ENCODE data around the gene RGCC.

RGCC gene

DNA sequence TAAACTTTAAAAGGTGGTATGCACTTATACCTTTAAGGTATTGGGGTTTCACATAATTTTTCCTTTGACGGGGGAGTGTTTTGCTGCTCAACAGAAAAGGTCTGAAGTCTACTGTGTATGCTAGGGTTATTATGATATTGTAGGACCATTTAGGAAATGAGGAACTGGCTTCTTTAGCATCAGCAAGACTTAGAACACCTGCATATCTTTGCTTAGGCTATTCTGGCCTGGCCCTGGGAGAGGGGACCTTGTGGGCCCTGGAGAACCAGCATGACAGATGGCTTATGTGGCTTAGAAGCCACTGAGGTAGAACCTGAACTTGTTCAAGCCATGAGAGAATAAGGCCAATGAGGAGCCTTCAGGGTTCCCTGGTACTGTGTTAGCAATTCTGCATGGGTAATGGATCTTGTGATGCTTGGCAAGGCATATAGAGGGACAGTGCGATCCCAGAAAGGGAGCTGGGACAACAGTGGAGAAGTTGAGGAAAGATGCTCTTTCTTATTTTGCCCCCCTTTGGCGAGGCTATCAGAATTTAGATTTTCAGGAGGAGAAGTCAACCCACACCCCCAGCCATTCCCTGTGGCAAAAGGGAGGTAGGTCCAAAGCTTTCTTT is 4.3 kb downstream of the RGCC start:
- Histone ChIP-seq H3K27me3 (ENCODE audit: control insufficient read depth, insufficient read depth, low read length) (peaks cover 21% of the 10 kb centered on the region), H3K9me3 (ENCODE audit: control insufficient read depth, insufficient read depth, low read length) (no peaks in the 10 kb centered on the region), H3K27ac (ENCODE audit: low read length) (no peak overlapping the region), H3K4me3 (ENCODE audit: low read length) (no peak overlapping the region), H3K4me1 (ENCODE audit: control insufficient read depth, insufficient read depth, low read length) (no peaks in the 10 kb centered on the region), H3K36me3 (ENCODE audit: control insufficient read depth, insufficient read depth, low read length) (no peaks in the 10 kb centered on the region)
- DNase-seq (ENCODE audit: low read depth, low spot score), result no peak
- WGBS (ENCODE audit: insufficient coverage, insufficient read length), result no CpG with 5 or more reads among the region's 3 CpGs

- Histone ChIP-seq H3K4me1 (ENCODE audit: control insufficient read depth, insufficient read depth, low read length) (no peaks in the 10 kb centered on the region), H3K27ac (ENCODE audit: low read length) (no peak overlapping the region)
Measured at GRCh38 chr13:41462427-41462826, 5.1 kb downstream of the RGCC start.

GRCh38 chr13:41463838-41464602 is 6.7 kb downstream of the RGCC start:
- H3K4me1 ChIP-seq (ENCODE audit: control insufficient read depth, insufficient read depth, low read length), result no peaks in the 10 kb centered on the region

More at GRCh38 chr13:41462427-41462826, 5.1 kb downstream of the RGCC start:
- DNase-seq (ENCODE audit: low read depth, low spot score), result no peak
- H3K27me3 ChIP-seq (ENCODE audit: control insufficient read depth, insufficient read depth, low read length), result peaks cover 16% of the 10 kb centered on the region
- WGBS (ENCODE audit: insufficient coverage, insufficient read length), result no CpG with 5 or more reads among the region's 6 CpGs
- H3K4me3 ChIP-seq (ENCODE audit: low read length), result no peak overlapping the region
- H3K9me3 ChIP-seq (ENCODE audit: control insufficient read depth, insufficient read depth, low read length), result no peaks in the 10 kb centered on the region
- H3K36me3 ChIP-seq (ENCODE audit: control insufficient read depth, insufficient read depth, low read length), result no peaks in the 10 kb centered on the region

GRCh38 chr13:41465241-41465847 is 8.0 kb downstream of the RGCC start:
- Histone ChIP-seq H3K27ac (ENCODE audit: low read length) (no peak overlapping the region), H3K4me1 (ENCODE audit: control insufficient read depth, insufficient read depth, low read length) (no peaks in the 10 kb centered on the region), H3K9me3 (ENCODE audit: control insufficient read depth, insufficient read depth, low read length) (no peaks in the 10 kb centered on the region), H3K27me3 (ENCODE audit: control insufficient read depth, insufficient read depth, low read length) (no peaks in the 10 kb centered on the region), H3K36me3 (ENCODE audit: control insufficient read depth, insufficient read depth, low read length) (no peaks in the 10 kb centered on the region), H3K4me3 (ENCODE audit: low read length) (no peak overlapping the region)
- WGBS (ENCODE audit: insufficient coverage, insufficient read length), result no CpG with 5 or more reads among the region's 4 CpGs
- DNase-seq (ENCODE audit: low read depth, low spot score), result no peak

More at GRCh38 chr13:41463838-41464602, 6.7 kb downstream of the RGCC start:
- Histone ChIP-seq H3K4me3 (ENCODE audit: low read length) (no peak overlapping the region), H3K9me3 (ENCODE audit: control insufficient read depth, insufficient read depth, low read length) (no peaks in the 10 kb centered on the region), H3K27ac (ENCODE audit: low read length) (no peak overlapping the region), H3K36me3 (ENCODE audit: control insufficient read depth, insufficient read depth, low read length) (no peaks in the 10 kb centered on the region), H3K27me3 (ENCODE audit: control insufficient read depth, insufficient read depth, low read length) (peaks cover under 1% of the 10 kb centered on the region; the same call in 1 of the 2 replicates)
- DNase-seq (ENCODE audit: low read depth, low spot score), result no peak
- WGBS (ENCODE audit: insufficient coverage, insufficient read length), result no CpG with 5 or more reads among the region's 11 CpGs

GRCh38 chr13:41465898-41466320 is 8.6 kb downstream of the RGCC start:
- no peak for DNase-seq (ENCODE audit: low read depth, low spot score)
- no peak overlapping the region for H3K27ac ChIP-seq (ENCODE audit: low read length)

DNA sequence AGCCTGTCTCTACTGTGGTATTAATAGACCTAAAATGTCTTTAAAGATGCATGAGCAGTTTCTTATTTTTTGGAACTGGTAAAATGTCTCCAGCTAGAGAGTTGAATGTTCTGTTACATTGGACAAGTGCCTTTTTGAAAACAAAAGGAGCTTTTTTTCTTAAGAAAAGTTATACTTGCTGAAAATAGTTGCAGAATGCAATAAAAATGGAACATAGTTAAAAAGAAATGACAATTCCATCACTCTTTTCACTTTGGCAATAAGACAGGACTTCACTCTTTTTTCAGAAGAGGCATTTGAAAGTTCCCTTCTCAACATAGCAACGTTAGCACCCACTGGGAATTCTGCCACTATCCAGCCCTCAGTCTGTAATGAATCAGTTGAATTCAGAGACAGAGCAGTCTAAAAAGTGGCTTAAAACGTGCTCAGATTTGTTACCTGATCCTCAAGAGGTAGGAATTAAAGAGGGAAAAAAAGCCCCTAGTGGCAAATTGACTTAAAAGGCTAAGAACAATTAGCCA is 10.1 kb downstream of the RGCC start:
- no CpG with 5 or more reads among the region's 2 CpGs for WGBS (ENCODE audit: insufficient coverage, insufficient read length)
- no peak overlapping the region for H3K4me3 ChIP-seq (ENCODE audit: low read length)
- no peak overlapping the region for H3K27ac ChIP-seq (ENCODE audit: low read length)
- no peaks in the 10 kb centered on the region for H3K9me3 ChIP-seq (ENCODE audit: control insufficient read depth, insufficient read depth, low read length)
- H3K27me3 ChIP-seq (ENCODE audit: control insufficient read depth, insufficient read depth, low read length), result no peaks in the 10 kb centered on the region
- H3K4me1 ChIP-seq (ENCODE audit: control insufficient read depth, insufficient read depth, low read length), result no peaks in the 10 kb centered on the region
- DNase-seq (ENCODE audit: low read depth, low spot score), result no peak
- H3K36me3 ChIP-seq (ENCODE audit: control insufficient read depth, insufficient read depth, low read length), result no peaks in the 10 kb centered on the region

More at GRCh38 chr13:41465898-41466320, 8.6 kb downstream of the RGCC start:
- Histone ChIP-seq H3K27me3 (ENCODE audit: control insufficient read depth, insufficient read depth, low read length) (no peaks in the 10 kb centered on the region), H3K9me3 (ENCODE audit: control insufficient read depth, insufficient read depth, low read length) (no peaks in the 10 kb centered on the region), H3K4me3 (ENCODE audit: low read length) (no peak overlapping the region), H3K4me1 (ENCODE audit: control insufficient read depth, insufficient read depth, low read length) (no peaks in the 10 kb centered on the region), H3K36me3 (ENCODE audit: control insufficient read depth, insufficient read depth, low read length) (no peaks in the 10 kb centered on the region)
- WGBS (ENCODE audit: insufficient coverage, insufficient read length), result 100% methylated on average over 1 of the region's 1 CpG

GRCh38 chr13:41468631-41469030 is 11.3 kb downstream of the RGCC start:
- H3K4me1 ChIP-seq (ENCODE audit: control insufficient read depth, insufficient read depth, low read length), result no peaks in the 10 kb centered on the region
- no peaks in the 10 kb centered on the region for H3K36me3 ChIP-seq (ENCODE audit: control insufficient read depth, insufficient read depth, low read length)
- no peak for DNase-seq (ENCODE audit: low read depth, low spot score)
- H3K27me3 ChIP-seq (ENCODE audit: control insufficient read depth, insufficient read depth, low read length), result no peaks in the 10 kb centered on the region
- H3K9me3 ChIP-seq (ENCODE audit: control insufficient read depth, insufficient read depth, low read length), result no peaks in the 10 kb centered on the region
- WGBS (ENCODE audit: insufficient coverage, insufficient read length), result no CpG with 5 or more reads among the region's 2 CpGs
- H3K4me3 ChIP-seq (ENCODE audit: low read length), result no peak overlapping the region
- no peak overlapping the region for H3K27ac ChIP-seq (ENCODE audit: low read length)

- Histone ChIP-seq H3K27me3 (ENCODE audit: control insufficient read depth, insufficient read depth, low read length) (no peaks in the 10 kb centered on the region), H3K36me3 (ENCODE audit: control insufficient read depth, insufficient read depth, low read length) (no peaks in the 10 kb centered on the region), H3K4me3 (ENCODE audit: low read length) (no peak overlapping the region), H3K9me3 (ENCODE audit: control insufficient read depth, insufficient read depth, low read length) (no peaks in the 10 kb centered on the region), H3K27ac (ENCODE audit: low read length) (no peak overlapping the region), H3K4me1 (ENCODE audit: control insufficient read depth, insufficient read depth, low read length) (no peaks in the 10 kb centered on the region)
- WGBS (ENCODE audit: insufficient coverage, insufficient read length), result no CpG with 5 or more reads among the region's 4 CpGs
- DNase-seq (ENCODE audit: low read depth, low spot score), result no peak
Measured at GRCh38 chr13:41470196-41470595, 12.8 kb downstream of the RGCC start.

DNA sequence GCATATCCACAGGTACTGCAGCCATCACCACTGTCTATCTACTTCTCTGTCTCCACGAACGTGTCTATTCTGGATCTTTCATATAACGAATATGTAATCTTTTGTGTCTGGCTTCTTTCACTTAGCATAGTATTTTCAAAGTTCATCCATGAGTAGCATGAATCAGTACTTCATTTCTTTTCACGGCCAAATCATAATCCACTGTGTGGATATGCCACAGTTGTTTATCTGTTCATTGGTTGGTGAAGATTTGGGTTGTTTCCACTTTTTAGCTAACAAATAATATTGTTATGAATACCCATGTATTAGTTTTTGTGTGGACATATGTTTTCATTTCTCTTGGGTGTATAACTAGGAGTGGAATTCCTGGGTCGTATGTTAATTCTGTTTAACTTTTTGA is 14.4 kb downstream of the RGCC start:
- H3K4me3 ChIP-seq (ENCODE audit: low read length), result no peak overlapping the region
- H3K27ac ChIP-seq (ENCODE audit: low read length), result no peak overlapping the region
- WGBS (ENCODE audit: insufficient coverage, insufficient read length), result no CpG with 5 or more reads among the region's 5 CpGs
- no peaks in the 10 kb centered on the region for H3K36me3 ChIP-seq (ENCODE audit: control insufficient read depth, insufficient read depth, low read length)
- H3K9me3 ChIP-seq (ENCODE audit: control insufficient read depth, insufficient read depth, low read length), result no peaks in the 10 kb centered on the region
- H3K27me3 ChIP-seq (ENCODE audit: control insufficient read depth, insufficient read depth, low read length), result no peaks in the 10 kb centered on the region
- DNase-seq (ENCODE audit: low read depth, low spot score), result no peak
- no peaks in the 10 kb centered on the region for H3K4me1 ChIP-seq (ENCODE audit: control insufficient read depth, insufficient read depth, low read length)

- WGBS (ENCODE audit: insufficient coverage, insufficient read length), result no CpG with 5 or more reads among the region's 2 CpGs
- H3K27me3 ChIP-seq (ENCODE audit: control insufficient read depth, insufficient read depth, low read length), result no peaks in the 10 kb centered on the region
Measured at GRCh38 chr13:41487222-41487621, 29.9 kb downstream of the RGCC start.

More at GRCh38 chr13:41487222-41487621, 29.9 kb downstream of the RGCC start:
- Histone ChIP-seq H3K9me3 (ENCODE audit: control insufficient read depth, insufficient read depth, low read length) (no peaks in the 10 kb centered on the region), H3K36me3 (ENCODE audit: control insufficient read depth, insufficient read depth, low read length) (no peaks in the 10 kb centered on the region), H3K4me3 (ENCODE audit: low read length) (no peak overlapping the region), H3K4me1 (ENCODE audit: control insufficient read depth, insufficient read depth, low read length) (no peaks in the 10 kb centered on the region), H3K27ac (ENCODE audit: low read length) (no peak overlapping the region)
- DNase-seq (ENCODE audit: low read depth, low spot score), result no peak
